Panc1 (cell line): ENCODE data around the gene NBPF1. TPM values are rescaled to one million over a fixed set of nuclear protein-coding genes. Genes with fewer than 3 reads are reported as not detected.
"Not testable (repeated sequence)": the region's sequence is repeated elsewhere in the genome, so short reads cannot be mapped to it uniquely, and the experiment has no call there.

Source experiments
- ATAC-seq: fragments of 200-7000 bp; cut with Tn5 transposase; 2 replicates; pipeline ENCODE4 v1.9.1; 2020; ENCODE audit warnings: mild to moderate bottlenecking, moderate library complexity
- BruUV-seq: library from RNA; stranded (reverse); fragments of 400-500 nt; replicated peaks from 2 replicates; lab custom pipeline; 2021; lab: Mats Ljungman, UMichigan
- CTCF ChIA-PET: fragments of 300-600 bp; sonication (Branson Sonifier 250); formaldehyde crosslinking; loops from one replicate; lab custom pipeline; 2022; ENCODE audit warnings: antibody characterized with exemption; lab: Charles Lee
- POLR2A ChIA-PET: fragments of 300-600 bp; sonication (Branson Sonifier 250); formaldehyde crosslinking; loops from one replicate; lab custom pipeline; 2022; ENCODE audit warnings: antibody characterized with exemption; lab: Charles Lee
- DNase-seq: peaks from one replicate; pipeline ENCODE4 v3.0.0-alpha.2; 2010; ENCODE audit warnings: low read depth, low spot score
- H3K27ac ChIP-seq: 2 replicates; pipeline ENCODE4 v1.5.1; 2011; ENCODE audit warnings: mild to moderate bottlenecking, low read length, inconsistent platforms
- H3K27me3 ChIP-seq: fragments of 200-500 bp; sonication (Bioruptor generic); 2 replicates; pipeline ENCODE4 v1.6.0; 2014; ENCODE audit warnings: low read length, inconsistent platforms; ENCODE audit not compliant: control insufficient read depth, insufficient read depth
- H3K36me3 ChIP-seq: fragments of 200-500 bp; sonication (Bioruptor generic); 2 replicates; pipeline ENCODE4 v1.5.1; 2014; ENCODE audit warnings: inconsistent platforms, mild to moderate bottlenecking, low read length, moderate library complexity; ENCODE audit not compliant: control insufficient read depth, insufficient read depth
- H3K4me1 ChIP-seq: 2 replicates; pipeline ENCODE4 v1.5.1; 2011; ENCODE audit warnings: inconsistent platforms, mild to moderate bottlenecking, low read length, moderate library complexity; ENCODE audit not compliant: control insufficient read depth, insufficient read depth
- H3K4me3 ChIP-seq, 2 experiments: 2 replicates each; pipeline ENCODE4 v1.5.1; 2011 to 2012; ENCODE audit warnings: low read depth in 2 of 2, low read length in 2 of 2, mild to moderate bottlenecking in 2 of 2, inconsistent platforms in 1 of 2, moderate library complexity in 1 of 2
- H3K9me3 ChIP-seq: fragments of 200-500 bp; sonication (Bioruptor generic); 2 replicates; pipeline ENCODE4 v1.5.1; 2014; ENCODE audit warnings: low read depth, mild to moderate bottlenecking, inconsistent platforms, low read length, moderate library complexity; ENCODE audit not compliant: control insufficient read depth, insufficient read depth
- POLR2AphosphoS5 ChIP-seq: IDR thresholded peaks from 2 replicates; pipeline ENCODE4 v1.6.1; 2012; ENCODE audit warnings: mild to moderate bottlenecking, low read depth, low read length, moderate library complexity
- REST ChIP-seq, 2 experiments: IDR thresholded peaks; 2 replicates each; pipeline ENCODE4 v1.6.1; 2011 to 2012; ENCODE audit warnings: low read depth in 2 of 2, control low read depth in 1 of 2, low read length in 1 of 2, mild to moderate bottlenecking in 1 of 2, moderate library complexity in 1 of 2; ENCODE audit not compliant: insufficient read depth in 1 of 2
- SIN3A ChIP-seq: IDR thresholded peaks from 2 replicates; pipeline ENCODE4 v1.6.1; 2012; ENCODE audit warnings: low read depth, mild to moderate bottlenecking, low read length, moderate library complexity, borderline replicate concordance; ENCODE audit not compliant: insufficient read depth
- TCF7L2 ChIP-seq: IDR thresholded peaks from 2 replicates; pipeline ENCODE4 v1.6.1; 2011; ENCODE audit warnings: mild to moderate bottlenecking, low read depth, low read length, inconsistent platforms
- in situ Hi-C: cut with HindIII; loops from 2 replicates; pipeline ENCODE4 v1.10.0; 2016; ENCODE audit warnings: low sequenced_read_pairs, low pct_unique_long_range_greater_than_20kb
- intact Hi-C: fragments of 100-400 bp; cut with micrococcal nuclease; formaldehyde crosslinking; loops from one replicate; pipeline ENCODE4 v1.10.0; 2022; ENCODE audit not compliant: unreplicated experiment
- total RNA-seq: library from RNA; stranded (reverse); gene quantifications from one replicate; pipeline ENCODE4 v1.2.1, GENCODE V29; 2021; ENCODE audit not compliant: unreplicated experiment
- TF ChIP-seq, protein P1 (sequence below): fragments of 450-650 bp; IDR thresholded peaks from 2 replicates; pipeline ENCODE4 v1.5.1; 2017; ENCODE audit warnings: mild to moderate bottlenecking

The NBPF1 gene
- total RNA-seq, 1 experiment from 2014 or later, result 73.2 TPM

GRCh38 chr1:16630661-16631247 lies 17.4 kb upstream of the NBPF1 start:
- no peak overlapping the region for H3K4me3 ChIP-seq
- peaks cover 4% of the 10 kb centered on the region; the same call in 1 of the 2 replicates for H3K36me3 ChIP-seq
- no TSS peak for BruUV-seq
- ChIA-PET POLR2A (no interaction called here), CTCF (interaction anchor here (0.6 kb wide), 1 partner anchor 329 kb away, joined by 3 read pairs; no protein-coding TSS in a partner anchor)
- H3K27ac ChIP-seq, result no peak overlapping the region
- no peaks in the 10 kb centered on the region for H3K4me1 ChIP-seq
- DNase-seq, result no peak
- no peaks in the 10 kb centered on the region for H3K27me3 ChIP-seq
- no peak for ATAC-seq
- TF ChIP-seq TCF7L2, result no peak
- no peak for TF ChIP-seq REST (IDR thresholded peaks at IDR 0.05; ENCODE audit: insufficient read depth in 1 of 2, low read depth in 2 of 2, low read length in 1 of 2)
- TF ChIP-seq, protein P1, sequence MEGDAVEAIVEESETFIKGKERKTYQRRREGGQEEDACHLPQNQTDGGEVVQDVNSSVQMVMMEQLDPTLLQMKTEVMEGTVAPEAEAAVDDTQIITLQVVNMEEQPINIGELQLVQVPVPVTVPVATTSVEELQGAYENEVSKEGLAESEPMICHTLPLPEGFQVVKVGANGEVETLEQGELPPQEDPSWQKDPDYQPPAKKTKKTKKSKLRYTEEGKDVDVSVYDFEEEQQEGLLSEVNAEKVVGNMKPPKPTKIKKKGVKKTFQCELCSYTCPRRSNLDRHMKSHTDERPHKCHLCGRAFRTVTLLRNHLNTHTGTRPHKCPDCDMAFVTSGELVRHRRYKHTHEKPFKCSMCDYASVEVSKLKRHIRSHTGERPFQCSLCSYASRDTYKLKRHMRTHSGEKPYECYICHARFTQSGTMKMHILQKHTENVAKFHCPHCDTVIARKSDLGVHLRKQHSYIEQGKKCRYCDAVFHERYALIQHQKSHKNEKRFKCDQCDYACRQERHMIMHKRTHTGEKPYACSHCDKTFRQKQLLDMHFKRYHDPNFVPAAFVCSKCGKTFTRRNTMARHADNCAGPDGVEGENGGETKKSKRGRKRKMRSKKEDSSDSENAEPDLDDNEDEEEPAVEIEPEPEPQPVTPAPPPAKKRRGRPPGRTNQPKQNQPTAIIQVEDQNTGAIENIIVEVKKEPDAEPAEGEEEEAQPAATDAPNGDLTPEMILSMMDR, result no peak
- no peak for TF ChIP-seq SIN3A
- no peak for TF ChIP-seq POLR2AphosphoS5
- intact Hi-C loops (no loop called here), in situ Hi-C loops (no loop called here)
- H3K9me3 ChIP-seq, result no peaks in the 10 kb centered on the region

GRCh38 chr1:16629916-16630530 lies 16.7 kb upstream of the NBPF1 start:
- H3K27me3 ChIP-seq, H3K9me3 ChIP-seq, intact Hi-C loops, H3K36me3 ChIP-seq, CTCF ChIA-PET, POLR2A ChIA-PET, H3K27ac ChIP-seq, DNase-seq, H3K4me1 ChIP-seq, in situ Hi-C loops, H3K4me3 ChIP-seq: not testable (repeated sequence)
- BruUV-seq, result TSS peak; percentile 41
- peak; percentile 31; the same call in 1 of the 2 replicates for ATAC-seq
